ENCODE measurements around the gene CNNM1.

CNNM1 gene

GRCh38 chr10:99337901-99338300, 8.7 kb downstream of the CNNM1 start:
- no peak for DNase-seq (ENCODE audit: low read depth in 3 of 3)

DNA sequence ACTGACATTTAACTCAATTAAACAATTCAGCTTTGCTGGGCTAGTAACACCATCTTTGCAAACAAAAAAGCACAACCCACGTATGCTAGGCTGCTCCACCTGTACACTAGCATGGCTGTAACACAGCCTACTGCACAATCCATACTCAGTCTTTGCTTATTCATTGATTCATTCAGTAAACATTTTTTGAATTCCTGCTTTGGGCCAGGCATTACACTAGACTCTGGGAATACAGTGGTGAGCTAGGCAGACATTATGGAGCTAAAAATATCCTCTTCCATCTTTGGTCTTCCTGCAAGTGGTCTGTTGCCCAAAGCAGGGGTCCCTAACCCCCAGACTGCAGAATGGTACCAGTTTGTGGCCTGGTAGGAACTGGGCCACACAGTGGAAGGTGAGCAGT, 9.9 kb downstream of the CNNM1 start:
- DNase-seq (ENCODE audit: low read depth in 3 of 3), result no peak

DNA sequence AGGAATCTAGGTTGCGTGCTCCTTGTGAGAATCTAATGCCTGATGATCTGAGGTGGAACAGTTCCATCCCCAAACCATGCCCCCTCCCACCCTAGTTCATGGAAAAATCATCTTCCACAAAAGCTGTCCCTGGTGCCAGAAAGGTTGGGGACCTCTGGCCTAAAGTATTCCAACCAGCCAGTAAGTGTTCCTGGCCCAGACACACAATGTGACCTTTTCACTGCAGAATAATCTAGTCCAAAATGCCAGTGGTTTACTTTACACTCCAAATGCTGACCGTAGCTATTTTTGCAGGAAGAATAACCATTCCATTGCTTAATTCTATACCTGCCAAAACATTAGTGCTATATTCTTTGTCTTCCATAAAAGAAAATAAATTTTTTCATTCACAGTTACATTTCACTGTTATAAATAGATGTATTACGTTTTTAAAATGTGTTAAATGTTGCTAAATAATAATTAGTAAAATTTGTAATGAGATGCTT, 10.4 kb downstream of the CNNM1 start:
- no peak for DNase-seq (ENCODE audit: low read depth in 3 of 3)

DNA sequence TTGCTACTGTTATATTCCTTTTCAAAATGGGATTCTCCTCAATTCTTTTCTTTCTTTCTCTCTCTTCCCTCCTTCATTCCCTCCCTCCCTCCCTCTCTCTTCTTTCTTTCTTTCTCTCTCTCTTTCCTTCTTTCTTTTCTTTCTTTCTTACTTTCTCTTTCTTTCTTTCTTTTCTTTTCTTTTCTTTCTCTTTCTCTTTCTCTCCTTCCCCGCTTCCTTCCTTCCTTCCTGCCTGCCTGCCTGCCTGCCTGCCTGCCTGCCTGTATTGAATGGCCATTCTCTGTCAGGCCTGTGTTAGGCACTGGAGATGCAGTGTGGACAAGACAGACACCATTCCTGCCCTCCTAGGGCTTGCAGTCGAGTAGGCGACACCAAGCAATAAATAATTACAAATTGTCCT, 11.5 kb downstream of the CNNM1 start:
- DNase-seq (ENCODE audit: low read depth in 3 of 3), result no peak

DNA sequence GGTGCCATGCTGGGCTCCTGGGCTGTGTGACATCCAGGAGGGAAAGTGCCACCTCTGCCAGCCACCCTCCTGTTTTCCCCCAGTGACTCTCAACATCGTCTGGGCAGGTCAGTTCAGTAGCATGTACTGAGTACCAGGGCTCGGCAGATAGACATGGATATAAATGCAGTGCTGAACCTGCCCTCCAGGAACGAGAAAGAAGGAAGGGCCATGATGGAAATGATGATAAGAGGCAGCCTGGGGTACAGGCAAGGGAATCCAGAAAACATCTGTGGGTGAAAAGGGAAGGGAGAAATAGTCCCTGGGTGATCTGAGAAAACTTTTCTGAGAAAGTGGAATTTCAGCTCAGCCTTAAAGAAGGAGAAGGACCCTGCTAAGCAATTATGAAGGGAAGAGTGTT, 12.1 kb downstream of the CNNM1 start:
- DNase-seq (ENCODE audit: low read depth in 3 of 3), result no peak

- no peak for DNase-seq (ENCODE audit: low read depth in 3 of 3)
Measured at GRCh38 chr10:99341860-99342490, 12.8 kb downstream of the CNNM1 start.

DNA sequence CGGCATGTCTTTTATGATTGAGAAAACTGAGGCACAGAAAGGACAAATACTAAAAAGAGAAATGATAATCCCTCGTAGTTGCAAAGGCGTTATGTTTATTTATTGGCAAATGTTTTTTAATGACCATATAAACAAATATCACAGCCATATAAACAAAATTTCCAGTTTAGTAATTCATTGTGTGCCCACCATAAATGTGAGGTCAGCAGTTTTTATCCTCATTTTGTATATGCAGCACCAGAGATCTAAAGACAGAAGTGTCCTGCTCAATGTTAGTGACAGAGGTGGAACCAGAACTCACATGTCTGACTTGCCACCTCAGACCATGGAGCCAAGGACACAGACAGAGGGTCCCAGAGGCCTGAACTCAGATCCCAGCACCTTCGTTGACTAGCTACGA, 14.1 kb downstream of the CNNM1 start:
- no peak for DNase-seq (ENCODE audit: low read depth in 3 of 3)

DNA sequence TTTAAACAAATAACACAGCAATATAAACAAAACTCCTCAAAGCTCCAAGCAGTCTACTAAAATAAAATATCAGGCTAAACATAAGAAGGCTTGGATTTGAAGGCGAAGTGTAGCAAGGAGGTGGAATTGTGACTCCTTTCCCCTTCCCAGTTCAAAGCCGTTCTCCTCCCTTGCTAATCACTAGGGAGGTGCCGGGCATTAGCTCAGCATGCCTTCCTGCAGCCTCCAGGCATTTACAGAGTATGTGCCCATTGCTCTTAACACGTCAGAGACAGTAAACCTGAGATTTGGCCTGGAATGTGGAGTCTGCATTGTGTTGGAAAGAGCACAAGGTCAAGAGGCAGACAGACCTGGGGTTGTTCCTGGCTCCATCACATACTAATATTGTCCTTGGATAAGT, 15.6 kb downstream of the CNNM1 start:
- DNase-seq (ENCODE audit: low read depth in 3 of 3), result no peak

DNA sequence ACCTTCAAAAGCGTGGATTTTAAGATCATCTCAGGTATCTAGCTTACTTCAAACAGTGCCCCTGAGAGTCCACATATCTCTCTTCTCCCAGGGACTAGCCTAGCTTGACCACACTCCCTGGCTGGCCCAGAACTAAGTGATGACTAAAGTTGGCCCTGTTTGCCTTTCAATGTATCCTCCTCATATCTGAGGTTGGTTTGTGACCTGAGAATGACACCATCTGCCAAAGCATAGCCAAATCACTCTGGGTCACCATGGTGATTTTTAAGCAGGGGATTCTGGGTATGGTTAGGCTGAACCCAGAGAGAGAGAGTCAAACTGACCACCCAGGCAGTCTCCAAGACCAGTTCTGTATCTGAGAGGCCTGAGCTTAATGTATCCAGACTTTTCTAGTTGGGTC, 16.2 kb downstream of the CNNM1 start:
- DNase-seq (ENCODE audit: low read depth in 3 of 3), result no peak

GRCh38 chr10:99346247-99346646, 17.1 kb downstream of the CNNM1 start:
- DNase-seq (ENCODE audit: low read depth in 3 of 3), result no peak

DNA sequence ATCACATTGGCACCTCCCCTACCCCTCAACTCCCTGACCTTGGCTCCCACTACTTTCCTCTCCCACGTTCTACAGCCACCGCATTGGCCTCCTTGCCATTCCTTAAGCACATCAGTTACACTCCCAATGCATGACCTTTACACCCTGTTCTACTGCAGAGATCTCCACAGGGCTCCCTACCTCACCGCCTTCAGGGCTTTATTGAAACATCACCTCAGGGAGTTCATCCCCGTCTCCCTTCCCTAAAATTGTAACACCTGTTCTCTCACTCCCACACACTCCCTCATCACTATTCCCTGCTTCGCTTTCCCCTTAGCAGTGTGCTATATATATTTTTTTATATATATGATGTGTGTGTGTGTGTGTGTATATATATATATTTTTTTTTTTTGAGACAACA, 18.5 kb downstream of the CNNM1 start:
- DNase-seq (ENCODE audit: low read depth in 3 of 3), result no peak

- DNase-seq (ENCODE audit: low read depth in 3 of 3), result no peak
Measured at GRCh38 chr10:99353182-99353581, 24.0 kb downstream of the CNNM1 start.

- no peak for DNase-seq (ENCODE audit: low read depth in 3 of 3)
Measured at GRCh38 chr10:99357691-99358090, 28.5 kb downstream of the CNNM1 start.

DNA sequence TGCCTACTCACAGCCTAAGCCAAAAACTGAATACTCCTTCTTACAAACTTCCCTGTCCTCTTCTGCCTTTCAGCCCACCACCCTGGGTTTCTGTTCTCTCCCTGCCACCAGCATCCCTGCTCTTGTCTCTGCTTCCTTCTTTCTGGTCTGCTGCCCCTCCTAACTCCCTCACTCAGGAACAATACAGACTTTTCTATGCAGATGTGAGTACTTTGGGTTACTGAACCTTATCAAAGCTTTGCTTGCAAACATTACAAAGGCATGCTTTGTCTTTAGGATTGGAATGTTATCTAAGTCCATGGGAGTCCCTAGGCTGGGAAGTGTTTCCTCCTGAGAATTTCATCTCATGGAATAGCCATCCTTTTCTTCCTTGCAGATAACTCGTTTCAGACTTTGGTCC, 28.9 kb downstream of the CNNM1 start:
- no peak for DNase-seq (ENCODE audit: low read depth in 3 of 3)

DNA sequence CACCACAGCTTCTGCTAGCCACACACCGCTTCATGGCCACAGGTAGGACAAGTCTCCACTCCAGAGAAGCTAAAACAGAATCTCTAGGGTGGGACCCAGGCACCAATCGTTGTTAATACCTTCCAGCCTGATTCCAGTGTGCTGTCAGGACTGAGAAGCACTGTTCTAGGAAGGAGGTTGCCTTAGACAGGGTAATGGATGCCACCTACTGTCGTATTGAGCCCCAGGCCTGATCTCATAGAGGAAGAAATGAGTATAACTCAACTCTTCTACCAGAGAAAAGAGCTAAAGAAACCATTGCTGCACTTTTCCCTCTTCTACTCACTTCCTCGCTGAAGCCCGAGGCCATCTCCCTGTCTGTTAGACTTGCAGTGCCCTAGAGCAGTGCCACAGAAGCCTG, 31.8 kb downstream of the CNNM1 start:
- DNase-seq (ENCODE audit: low read depth in 3 of 3), result no peak

- no peak for DNase-seq (ENCODE audit: low read depth in 3 of 3)
Measured at GRCh38 chr10:99364125-99364524, 35.0 kb downstream of the CNNM1 start.

- no peak for DNase-seq (ENCODE audit: low read depth in 3 of 3)
Measured at GRCh38 chr10:99365311-99365710, 36.2 kb downstream of the CNNM1 start.

- DNase-seq (ENCODE audit: low read depth in 3 of 3), result no peak
Measured at GRCh38 chr10:99365736-99366135, 36.6 kb downstream of the CNNM1 start.

- DNase-seq (ENCODE audit: low read depth in 3 of 3), result no peak
Measured at GRCh38 chr10:99366666-99367065, 37.5 kb downstream of the CNNM1 start.

GRCh38 chr10:99368646-99369045, 39.5 kb downstream of the CNNM1 start:
- no peak for DNase-seq (ENCODE audit: low read depth in 3 of 3)

GRCh38 chr10:99369126-99369525, 40.0 kb downstream of the CNNM1 start:
- DNase-seq (ENCODE audit: low read depth in 3 of 3), result no peak

- DNase-seq (ENCODE audit: low read depth in 3 of 3), result no peak
Measured at GRCh38 chr10:99369551-99369950, 40.4 kb downstream of the CNNM1 start.

DNA sequence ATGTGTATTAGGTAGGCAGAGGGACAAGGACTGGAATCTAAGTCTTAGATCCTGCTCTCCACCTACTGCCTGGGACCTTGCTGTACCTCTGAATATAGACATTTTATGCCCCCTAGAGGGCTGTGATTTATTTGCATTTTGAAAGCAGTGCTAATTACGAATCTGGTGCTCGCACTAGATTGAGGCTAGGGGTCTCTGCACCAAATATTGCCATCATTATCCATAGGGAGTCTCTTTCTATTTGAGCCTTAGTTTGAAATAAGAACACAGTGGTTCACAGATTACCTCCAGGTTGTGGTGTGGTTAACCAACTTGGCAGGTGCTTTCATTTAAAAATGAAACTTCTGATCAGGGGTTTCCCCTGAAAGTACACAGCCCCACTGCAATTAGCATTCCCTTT, 41.8 kb downstream of the CNNM1 start:
- no peak for DNase-seq (ENCODE audit: low read depth in 3 of 3)

GRCh38 chr10:99372546-99373271, 43.6 kb downstream of the CNNM1 start:
- no peak for DNase-seq (ENCODE audit: low read depth in 3 of 3)

Measured in stimulated activated CD4-positive, alpha-beta T cell treated with anti-CD3 and anti-CD28 coated beads, TNF-alpha, amount 100 ng/mL, for 48 hours (primary cell).